NCI-H146 treated with DMSO at 0.1 percent for 48 hours (cell line): ENCODE data around the gene GLRX.
"Not testable (repeated sequence)": the region's sequence is repeated elsewhere in the genome, so short reads cannot be mapped to it uniquely, and the experiment has no call there.

Experiments used
- DNase-seq: peaks from one replicate; lab custom pipeline; 2025; ENCODE audit not compliant: unreplicated experiment; lab: John Stamatoyannopoulos, UW

GLRX gene

DNA sequence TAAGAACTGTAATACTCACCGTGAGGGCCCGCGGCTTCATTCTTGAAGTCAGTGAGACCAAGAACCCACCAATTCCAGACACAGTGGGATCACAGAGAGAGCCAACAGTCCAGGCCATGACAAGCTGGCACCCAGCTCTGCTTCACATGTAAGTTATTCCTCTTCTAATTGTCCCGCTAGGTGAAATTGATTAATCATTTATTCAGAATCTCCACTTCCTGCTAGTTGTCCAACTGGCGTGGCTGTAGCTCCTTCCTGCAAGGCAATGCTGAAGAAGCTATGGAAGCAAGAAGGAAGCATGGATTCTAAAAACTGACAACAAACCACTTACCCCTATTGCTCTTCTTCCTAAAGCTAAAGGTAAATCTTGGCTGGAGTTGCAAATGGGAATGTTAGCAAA lies 30.0 kb upstream of the GLRX start:
- no peak for DNase-seq

DNA sequence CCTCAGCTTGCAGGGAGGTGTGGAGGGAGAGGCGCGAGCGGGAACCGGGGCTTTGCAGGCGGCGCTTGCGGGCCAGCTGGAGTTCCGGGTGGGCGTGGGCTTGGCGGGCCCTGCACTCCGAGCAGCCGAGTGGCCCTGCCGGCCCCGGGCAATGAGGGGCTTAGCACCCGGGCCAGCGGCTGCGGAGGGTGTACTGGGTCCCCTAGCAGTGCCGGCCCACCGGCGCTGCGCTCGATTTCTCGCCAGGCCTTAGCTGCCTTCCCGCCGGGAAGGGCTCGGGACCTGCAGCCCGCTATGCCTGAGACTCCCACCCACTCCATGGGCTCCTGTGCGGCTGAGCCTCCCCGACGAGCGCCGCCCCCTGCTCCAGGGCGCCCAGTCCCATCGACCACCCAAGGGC lies 28.6 kb upstream of the GLRX start:
- not testable (repeated sequence) for DNase-seq

GRCh38 chr5:95850391-95850894 lies 27.9 kb upstream of the GLRX start:
- DNase-seq, result no peak

DNA sequence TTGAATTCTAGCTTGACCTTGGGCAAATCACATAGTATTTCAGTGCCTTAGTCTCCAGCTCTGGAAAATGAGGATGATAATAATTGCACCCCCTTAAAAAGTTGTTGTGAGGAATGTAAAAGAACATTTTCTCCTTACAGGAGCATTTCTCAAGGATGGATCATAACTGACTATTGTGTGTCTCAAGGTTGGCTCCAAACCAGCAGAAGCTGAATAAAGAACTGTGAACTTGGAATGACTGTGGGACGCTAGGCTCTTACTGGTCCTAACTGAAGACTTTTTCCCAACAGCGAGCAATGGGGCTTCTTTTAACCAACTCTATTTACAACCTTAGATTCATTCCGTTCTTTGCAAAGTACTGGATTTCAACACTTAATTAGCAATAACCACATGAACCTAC lies 26.2 kb upstream of the GLRX start:
- no peak for DNase-seq

DNA sequence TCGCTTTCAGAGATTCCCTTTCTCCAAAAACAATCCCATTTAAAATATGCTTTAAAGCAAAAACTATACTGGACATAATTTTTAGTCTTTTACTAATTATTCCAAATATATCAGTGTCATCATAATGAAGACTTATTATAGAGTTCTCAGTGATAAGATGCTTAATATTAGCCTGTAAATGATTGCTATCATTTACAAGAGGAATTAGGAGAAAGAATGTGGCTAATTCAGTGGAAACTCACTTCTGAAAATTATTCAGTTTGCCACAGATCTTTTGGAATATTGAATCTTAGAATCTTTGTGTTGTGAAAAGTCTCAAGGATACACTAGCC lies 24.7 kb upstream of the GLRX start:
- DNase-seq, result no peak

DNA sequence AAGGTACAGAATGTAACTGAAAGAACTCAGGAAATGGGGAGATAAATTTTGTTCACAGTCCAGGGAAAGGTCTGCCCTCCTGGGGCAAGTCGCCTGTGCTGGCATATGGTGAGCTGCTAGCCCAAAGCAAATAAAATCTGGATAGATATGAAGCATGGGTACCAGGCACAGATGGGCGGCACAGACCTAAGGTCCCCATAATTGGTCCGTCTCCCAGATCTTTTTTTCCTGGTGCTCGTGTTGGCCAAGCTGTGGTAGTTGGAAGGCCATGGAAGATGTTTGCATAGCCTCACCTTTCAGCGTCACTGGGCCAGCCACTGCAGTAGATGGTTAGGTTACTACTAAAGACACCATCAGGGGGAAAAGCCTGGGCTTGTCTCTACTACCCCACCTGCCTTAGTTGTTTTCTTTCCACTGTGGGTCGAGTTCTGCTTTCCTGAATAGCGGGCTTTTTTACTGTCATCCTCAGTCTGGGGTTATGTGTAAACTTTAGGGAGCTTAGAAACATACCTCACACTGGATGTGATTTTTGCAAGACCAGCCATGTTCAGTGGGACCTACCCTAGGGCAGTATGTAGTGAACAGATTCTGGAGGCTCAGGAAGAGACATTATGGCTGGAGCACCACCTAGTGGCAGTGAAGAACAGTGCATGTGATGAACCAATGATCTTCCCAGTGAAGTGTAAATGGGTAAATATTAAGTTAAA lies 24.2 kb upstream of the GLRX start:
- DNase-seq, result peak; percentile 21

- no peak for DNase-seq
Observed at GRCh38 chr5:95845391-95845790, 22.9 kb upstream of the GLRX start.

- no peak for DNase-seq
Observed at GRCh38 chr5:95843733-95844223, 21.3 kb upstream of the GLRX start.

DNA sequence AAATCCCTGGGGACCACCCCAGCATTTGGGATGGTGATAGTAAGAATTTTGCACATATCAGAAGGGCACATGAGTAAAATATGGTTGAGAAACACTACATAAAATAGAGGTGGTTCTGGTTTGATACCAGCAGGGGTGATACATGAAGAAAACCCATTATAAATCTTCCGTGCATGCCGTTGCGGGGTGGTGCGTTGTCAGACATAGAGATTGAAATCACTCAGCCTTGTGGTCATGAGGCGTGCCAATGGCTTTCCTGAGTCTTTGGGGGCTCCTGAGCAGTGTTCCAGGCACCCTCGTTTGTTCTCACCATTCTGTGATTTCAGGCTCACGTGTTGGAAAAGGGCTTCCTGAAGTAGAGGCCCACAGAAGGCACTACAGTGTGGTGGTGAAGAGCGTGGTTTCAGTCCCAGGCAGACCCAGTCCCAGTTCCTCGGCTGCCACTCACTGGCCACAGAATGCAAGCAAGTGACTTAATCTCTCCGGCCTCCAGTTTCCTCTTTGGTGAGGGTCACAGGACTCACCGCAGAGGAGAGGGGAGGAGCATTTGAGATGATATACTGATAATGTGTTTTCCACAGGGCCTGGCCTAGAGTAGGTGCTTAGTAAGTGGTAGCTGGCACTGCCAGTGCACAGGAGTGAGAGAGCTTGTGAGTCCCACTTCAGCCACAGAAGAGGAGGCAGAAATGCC lies 20.5 kb upstream of the GLRX start:
- DNase-seq, result no peak

- no peak for DNase-seq
Observed at GRCh38 chr5:95841914-95842812, 19.6 kb upstream of the GLRX start.

- no peak for DNase-seq
Observed at GRCh38 chr5:95840956-95841705, 18.6 kb upstream of the GLRX start.

DNA sequence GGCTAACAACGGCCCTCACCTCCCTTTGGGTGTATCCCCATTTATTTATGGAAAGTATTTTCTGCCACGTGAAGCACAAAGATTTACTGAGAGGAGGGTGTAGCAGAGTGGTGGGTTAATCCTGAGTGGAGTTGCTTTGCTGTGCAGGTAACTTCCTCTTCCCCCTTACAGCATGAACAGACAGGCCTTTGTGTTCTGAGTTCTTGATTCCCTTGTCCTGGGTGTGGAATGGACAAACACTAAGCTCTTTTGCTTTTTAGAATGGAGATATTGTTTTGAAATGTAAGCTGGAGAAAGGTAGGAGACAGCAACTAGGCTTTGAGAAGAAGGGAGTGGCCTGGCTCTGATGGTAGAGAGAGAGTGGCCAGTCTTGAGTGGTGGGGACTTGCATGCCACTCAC lies 17.1 kb upstream of the GLRX start:
- DNase-seq, result no peak

- DNase-seq, result no peak
Observed at GRCh38 chr5:95838556-95838955, 16.0 kb upstream of the GLRX start.

- DNase-seq, result no peak
Observed at GRCh38 chr5:95838001-95838520, 15.5 kb upstream of the GLRX start.

DNA sequence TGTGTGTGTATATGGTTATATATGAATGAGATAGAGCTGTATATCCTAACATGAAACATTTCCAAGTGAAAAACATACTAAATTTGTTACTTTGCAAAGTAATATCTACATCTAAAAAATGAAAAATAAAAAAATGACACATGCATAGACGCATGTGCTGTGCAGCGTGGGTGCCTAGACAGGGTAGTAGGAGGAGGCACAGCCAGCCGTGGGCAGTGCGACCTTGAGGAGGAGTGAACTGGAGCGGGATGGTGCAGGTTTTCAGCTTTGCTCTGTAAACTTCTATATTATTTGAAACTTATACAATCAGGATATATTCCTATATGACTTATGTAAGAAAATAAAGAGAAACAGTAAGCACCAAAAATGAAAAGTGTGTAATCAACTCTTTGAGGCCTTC lies 15.0 kb upstream of the GLRX start:
- no peak for DNase-seq

GRCh38 chr5:95836971-95837370 lies 14.4 kb upstream of the GLRX start:
- DNase-seq, result not testable (repeated sequence)

DNA sequence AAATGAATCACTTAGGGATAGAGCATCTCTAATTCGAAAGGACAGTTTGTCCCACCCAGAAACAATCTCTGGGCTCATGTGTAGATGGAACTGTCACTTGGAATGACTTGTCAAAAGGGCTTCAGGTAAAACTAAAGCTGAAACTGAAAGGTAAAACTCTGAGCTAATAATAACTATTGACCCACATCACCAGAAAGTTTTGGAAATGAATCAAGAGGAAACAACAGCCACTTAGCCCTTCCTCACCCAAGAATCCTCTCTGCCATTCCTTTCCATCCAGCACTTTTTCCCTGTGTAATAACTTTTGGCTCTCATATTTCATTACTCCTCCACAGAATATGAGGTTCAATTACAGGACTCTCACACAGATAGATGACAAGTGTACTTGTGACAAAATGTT lies 14.0 kb upstream of the GLRX start:
- DNase-seq, result no peak

GRCh38 chr5:95835682-95836385 lies 13.3 kb upstream of the GLRX start:
- DNase-seq, result no peak

DNA sequence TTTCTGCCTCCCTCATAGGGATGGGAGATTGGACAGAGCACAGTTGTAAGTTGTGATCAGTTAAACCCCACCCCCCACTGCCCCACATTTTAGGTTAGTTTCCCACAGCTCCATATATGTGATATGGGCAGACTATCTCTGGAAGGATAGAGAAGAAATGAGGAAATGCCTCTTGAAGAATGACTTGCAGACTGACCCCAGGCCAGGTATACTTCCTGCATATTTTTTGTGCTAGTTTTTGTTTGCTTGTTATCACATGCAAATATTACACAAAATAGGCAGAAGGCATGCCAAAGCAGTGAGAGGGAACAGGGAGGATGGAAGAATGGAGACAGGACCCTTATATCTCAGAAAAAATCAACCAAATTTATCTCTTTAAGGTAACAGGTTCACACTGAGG lies 10.1 kb upstream of the GLRX start:
- no peak for DNase-seq

GRCh38 chr5:95830226-95830625 lies 7.7 kb upstream of the GLRX start:
- no peak for DNase-seq
